HL-60 (cell line): ENCODE measurements around the gene ATP2B1.

Experiments
- GABPA ChIP-seq: IDR thresholded peaks from 2 replicates; pipeline ENCODE4 v1.6.1; 2012; ENCODE audit warnings: low read depth
- POLR2AphosphoS5 ChIP-seq: IDR thresholded peaks from 2 replicates; pipeline ENCODE4 v1.6.1; 2012; ENCODE audit warnings: low read depth
- SPI1 ChIP-seq: IDR thresholded peaks from 2 replicates; pipeline ENCODE4 v1.6.1; 2012; ENCODE audit warnings: low read depth, mild to moderate bottlenecking, borderline replicate concordance
- TF ChIP-seq, protein P1 (sequence below): IDR thresholded peaks from one replicate; pipeline ENCODE4 v1.5.1; 2011; ENCODE audit warnings: low read length, control low read depth, inconsistent platforms; ENCODE audit not compliant: insufficient read depth
- TF ChIP-seq, protein P2 (sequence below): IDR thresholded peaks from 2 replicates; pipeline ENCODE4 v1.6.1; 2012; ENCODE audit warnings: low read depth; ENCODE audit not compliant: insufficient replicate concordance

DNA sequence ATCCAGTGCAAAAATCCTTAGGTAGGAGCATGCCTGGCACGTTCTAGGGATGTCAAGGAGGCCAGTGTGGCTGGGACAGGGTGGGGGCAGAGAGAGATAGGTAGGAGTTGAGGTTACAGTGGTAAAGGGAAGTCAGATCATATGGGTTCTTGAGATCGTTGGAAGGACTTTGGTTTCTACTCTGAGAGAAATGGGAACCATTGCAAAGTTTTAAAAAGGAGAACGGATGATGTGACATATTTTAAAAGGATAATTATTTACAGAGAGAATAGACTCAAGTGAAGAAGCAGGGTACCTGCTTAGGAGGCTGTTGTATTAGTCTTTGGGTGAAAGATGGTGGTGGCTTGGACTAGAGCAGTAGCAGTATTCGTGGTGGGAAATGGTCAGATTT, 47.6 kb upstream of the ATP2B1 start:
- TF ChIP-seq, protein P1, sequence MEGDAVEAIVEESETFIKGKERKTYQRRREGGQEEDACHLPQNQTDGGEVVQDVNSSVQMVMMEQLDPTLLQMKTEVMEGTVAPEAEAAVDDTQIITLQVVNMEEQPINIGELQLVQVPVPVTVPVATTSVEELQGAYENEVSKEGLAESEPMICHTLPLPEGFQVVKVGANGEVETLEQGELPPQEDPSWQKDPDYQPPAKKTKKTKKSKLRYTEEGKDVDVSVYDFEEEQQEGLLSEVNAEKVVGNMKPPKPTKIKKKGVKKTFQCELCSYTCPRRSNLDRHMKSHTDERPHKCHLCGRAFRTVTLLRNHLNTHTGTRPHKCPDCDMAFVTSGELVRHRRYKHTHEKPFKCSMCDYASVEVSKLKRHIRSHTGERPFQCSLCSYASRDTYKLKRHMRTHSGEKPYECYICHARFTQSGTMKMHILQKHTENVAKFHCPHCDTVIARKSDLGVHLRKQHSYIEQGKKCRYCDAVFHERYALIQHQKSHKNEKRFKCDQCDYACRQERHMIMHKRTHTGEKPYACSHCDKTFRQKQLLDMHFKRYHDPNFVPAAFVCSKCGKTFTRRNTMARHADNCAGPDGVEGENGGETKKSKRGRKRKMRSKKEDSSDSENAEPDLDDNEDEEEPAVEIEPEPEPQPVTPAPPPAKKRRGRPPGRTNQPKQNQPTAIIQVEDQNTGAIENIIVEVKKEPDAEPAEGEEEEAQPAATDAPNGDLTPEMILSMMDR: no peak
- TF ChIP-seq, protein P2, sequence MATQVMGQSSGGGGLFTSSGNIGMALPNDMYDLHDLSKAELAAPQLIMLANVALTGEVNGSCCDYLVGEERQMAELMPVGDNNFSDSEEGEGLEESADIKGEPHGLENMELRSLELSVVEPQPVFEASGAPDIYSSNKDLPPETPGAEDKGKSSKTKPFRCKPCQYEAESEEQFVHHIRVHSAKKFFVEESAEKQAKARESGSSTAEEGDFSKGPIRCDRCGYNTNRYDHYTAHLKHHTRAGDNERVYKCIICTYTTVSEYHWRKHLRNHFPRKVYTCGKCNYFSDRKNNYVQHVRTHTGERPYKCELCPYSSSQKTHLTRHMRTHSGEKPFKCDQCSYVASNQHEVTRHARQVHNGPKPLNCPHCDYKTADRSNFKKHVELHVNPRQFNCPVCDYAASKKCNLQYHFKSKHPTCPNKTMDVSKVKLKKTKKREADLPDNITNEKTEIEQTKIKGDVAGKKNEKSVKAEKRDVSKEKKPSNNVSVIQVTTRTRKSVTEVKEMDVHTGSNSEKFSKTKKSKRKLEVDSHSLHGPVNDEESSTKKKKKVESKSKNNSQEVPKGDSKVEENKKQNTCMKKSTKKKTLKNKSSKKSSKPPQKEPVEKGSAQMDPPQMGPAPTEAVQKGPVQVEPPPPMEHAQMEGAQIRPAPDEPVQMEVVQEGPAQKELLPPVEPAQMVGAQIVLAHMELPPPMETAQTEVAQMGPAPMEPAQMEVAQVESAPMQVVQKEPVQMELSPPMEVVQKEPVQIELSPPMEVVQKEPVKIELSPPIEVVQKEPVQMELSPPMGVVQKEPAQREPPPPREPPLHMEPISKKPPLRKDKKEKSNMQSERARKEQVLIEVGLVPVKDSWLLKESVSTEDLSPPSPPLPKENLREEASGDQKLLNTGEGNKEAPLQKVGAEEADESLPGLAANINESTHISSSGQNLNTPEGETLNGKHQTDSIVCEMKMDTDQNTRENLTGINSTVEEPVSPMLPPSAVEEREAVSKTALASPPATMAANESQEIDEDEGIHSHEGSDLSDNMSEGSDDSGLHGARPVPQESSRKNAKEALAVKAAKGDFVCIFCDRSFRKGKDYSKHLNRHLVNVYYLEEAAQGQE: no peak
- TF ChIP-seq POLR2AphosphoS5: no peak
- TF ChIP-seq SPI1: peak; percentile 82; the same call in 1 of the 2 replicates
- no peak for TF ChIP-seq GABPA
